K562 (cell line): Measurements from ENCODE around the gene MARK3. TPM values are rescaled to one million over a fixed set of nuclear protein-coding genes. Genes with fewer than 3 reads are reported as not detected.

ENCODE experiments used
- CBX5 ChIP-seq: IDR thresholded peaks from 2 replicates; pipeline ENCODE4 v1.6.1; 2014; ENCODE audit warnings: low read depth, borderline replicate concordance
- DEAF1 ChIP-seq: fragments of 450-650 bp; formaldehyde crosslinking; IDR thresholded peaks from 2 replicates; pipeline ENCODE4 v1.4.0; 2020; ENCODE audit warnings: mild to moderate bottlenecking, moderate library complexity
- EP300 ChIP-seq: IDR thresholded peaks from 2 replicates; pipeline ENCODE4 v1.6.1; 2012; ENCODE audit warnings: low read length, improper control_type of control experiment
- ETV5 ChIP-seq: sonication (generic); formaldehyde crosslinking; IDR thresholded peaks from 2 replicates; pipeline ENCODE4 v1.4.0; 2020; ENCODE audit warnings: low read depth, mild to moderate bottlenecking, missing genetic modification reagents
- FOSL1 ChIP-seq: fragments of 200-800 bp; sonication (Bioruptor generic); conservative IDR thresholded peaks from 2 replicates; pipeline ENCODE4 v1.6.1; 2016; ENCODE audit warnings: missing genetic modification characterization, missing compliant biosample characterization
- GTF2B ChIP-seq: IDR thresholded peaks from 2 replicates; pipeline ENCODE4 v1.6.1; 2011; ENCODE audit not compliant: insufficient read length; ENCODE audit errors: extremely low read depth
- ID3 ChIP-seq, 2 experiments: fragments of 250-450 bp in 1 of 2; fragments of 450-650 bp in 1 of 2; sonication (Bioruptor Pico) in 1 of 2; IDR thresholded peaks; 2 replicates each; pipeline versions ENCODE4 v1.6.1 to v1.8.0; 2016 to 2021; ENCODE audit warnings: mild to moderate bottlenecking in 2 of 2, moderate library complexity in 2 of 2, missing compliant biosample characterization in 1 of 2, missing genetic modification characterization in 1 of 2
- KLF1 ChIP-seq: fragments of 450-650 bp; IDR thresholded peaks from 2 replicates; pipeline ENCODE4 v1.6.1; 2016; ENCODE audit warnings: missing genetic modification characterization, missing compliant biosample characterization
- KLF13 ChIP-seq: fragments of 450-650 bp; IDR thresholded peaks from 2 replicates; pipeline ENCODE4 v1.6.1; 2016; ENCODE audit warnings: missing genetic modification characterization, low read depth, mild to moderate bottlenecking, missing compliant biosample characterization, moderate library complexity, borderline replicate concordance
- MTF1 ChIP-seq: fragments of 250-450 bp; sonication (Bioruptor Pico); IDR thresholded peaks from 2 replicates; pipeline ENCODE4 v1.9.0; 2021; ENCODE audit warnings: moderate library complexity, mild to moderate bottlenecking, inconsistent platforms, borderline replicate concordance
- MXI1 ChIP-seq: IDR thresholded peaks from 2 replicates; pipeline ENCODE4 v1.6.1; 2011; ENCODE audit warnings: low read depth, mild to moderate bottlenecking, improper control_type of control experiment, low read length
- NFIX ChIP-seq: fragments of 250-450 bp; sonication (Bioruptor Pico); IDR thresholded peaks from 2 replicates; pipeline ENCODE4 v1.4.0; 2020; ENCODE audit warnings: low read depth, mild to moderate bottlenecking, moderate library complexity
- NUFIP1 ChIP-seq: fragments of 450-650 bp; IDR thresholded peaks from 2 replicates; pipeline ENCODE4 v1.6.1; 2018; ENCODE audit not compliant: partially characterized antibody
- PHTF2 ChIP-seq: fragments of 250-450 bp; sonication (Bioruptor Pico); IDR thresholded peaks from 2 replicates; pipeline ENCODE4 v1.5.0; 2021; ENCODE audit warnings: mild to moderate bottlenecking
- ZBTB2 ChIP-seq: fragments of 450-650 bp; IDR thresholded peaks from 2 replicates; pipeline ENCODE4 v1.6.1; 2016; ENCODE audit warnings: antibody characterized with exemption
- ZFX ChIP-seq: sonication (generic); formaldehyde crosslinking; IDR thresholded peaks from 2 replicates; pipeline ENCODE4 v1.8.0; 2022; ENCODE audit warnings: mild to moderate bottlenecking, missing genetic modification reagents, moderate library complexity
- ZNF354B ChIP-seq: fragments of 250-450 bp; sonication (Bioruptor Pico); IDR thresholded peaks from 2 replicates; pipeline ENCODE4 v1.4.0; 2020
- ZNF445 ChIP-seq: fragments of 250-450 bp; sonication (Bioruptor Pico); IDR thresholded peaks from 2 replicates; pipeline ENCODE4 v1.4.0; 2020; ENCODE audit warnings: low read depth, mild to moderate bottlenecking, moderate library complexity
- ZNF668 ChIP-seq: fragments of 250-450 bp; sonication (Bioruptor Pico); IDR thresholded peaks from 2 replicates; pipeline ENCODE4 v1.8.0; 2022; ENCODE audit warnings: mild to moderate bottlenecking, inconsistent platforms
- ZNF695 ChIP-seq: fragments of 450-650 bp; formaldehyde crosslinking; IDR thresholded peaks from 2 replicates; pipeline ENCODE4 v1.4.0; 2020; ENCODE audit warnings: mild to moderate bottlenecking, moderate library complexity
- ZNF75A ChIP-seq: fragments of 450-650 bp; formaldehyde crosslinking; IDR thresholded peaks from 2 replicates; pipeline ENCODE4 v1.4.0; 2020; ENCODE audit warnings: mild to moderate bottlenecking
- ZNF778 ChIP-seq: fragments of 450-650 bp; formaldehyde crosslinking; IDR thresholded peaks from 2 replicates; pipeline ENCODE4 v1.4.0; 2020; ENCODE audit warnings: mild to moderate bottlenecking, moderate library complexity
- polyA plus RNA-seq, 8 experiments: library from polyadenylated mRNA; depleted of rRNA in 4 of 8; stranded (reverse) in 5 of 8; unstranded in 3 of 8; fragments of >200 nt; fragmentation: Nextera tagmentation in 2 of 8; fragmentation: Illumina TruSeq in 1 of 8; extraction: Ambion mirVana in 2 of 8; extraction: Trizol in 1 of 8; gene quantifications; 2 replicates each; pipeline versions ENCODE4 v1.2.1 to v1.2.3, GENCODE V29; 2011 to 2014; ENCODE audit warnings: inconsistent platforms in 1 of 8, missing spikeins in 1 of 8
- total RNA-seq, 7 experiments: library from RNA; depleted of rRNA in 6 of 7; stranded (reverse); fragments of >200 nt in 6 of 7; fragmentation: Illumina TruSeq in 2 of 7; extraction: Trizol in 2 of 7; gene quantifications; 2 replicates each; pipeline versions ENCODE4 v1.2.1 to v1.2.3, GENCODE V29; 2011 to 2021; ENCODE audit warnings: low replicate concordance in 1 of 7
- TF ChIP-seq, protein P1 (sequence below): sonication (generic); formaldehyde crosslinking; IDR thresholded peaks from 2 replicates; pipeline ENCODE4 v1.5.0; 2020; ENCODE audit warnings: missing genetic modification reagents

The MARK3 gene
- total and polyA plus RNA-seq, 9 of the 15 experiments (the other 6 are each of a cell fraction or from before 2014, with no cell fraction given) = 10.1 to 68.7 (median 56.3) TPM

DNA sequence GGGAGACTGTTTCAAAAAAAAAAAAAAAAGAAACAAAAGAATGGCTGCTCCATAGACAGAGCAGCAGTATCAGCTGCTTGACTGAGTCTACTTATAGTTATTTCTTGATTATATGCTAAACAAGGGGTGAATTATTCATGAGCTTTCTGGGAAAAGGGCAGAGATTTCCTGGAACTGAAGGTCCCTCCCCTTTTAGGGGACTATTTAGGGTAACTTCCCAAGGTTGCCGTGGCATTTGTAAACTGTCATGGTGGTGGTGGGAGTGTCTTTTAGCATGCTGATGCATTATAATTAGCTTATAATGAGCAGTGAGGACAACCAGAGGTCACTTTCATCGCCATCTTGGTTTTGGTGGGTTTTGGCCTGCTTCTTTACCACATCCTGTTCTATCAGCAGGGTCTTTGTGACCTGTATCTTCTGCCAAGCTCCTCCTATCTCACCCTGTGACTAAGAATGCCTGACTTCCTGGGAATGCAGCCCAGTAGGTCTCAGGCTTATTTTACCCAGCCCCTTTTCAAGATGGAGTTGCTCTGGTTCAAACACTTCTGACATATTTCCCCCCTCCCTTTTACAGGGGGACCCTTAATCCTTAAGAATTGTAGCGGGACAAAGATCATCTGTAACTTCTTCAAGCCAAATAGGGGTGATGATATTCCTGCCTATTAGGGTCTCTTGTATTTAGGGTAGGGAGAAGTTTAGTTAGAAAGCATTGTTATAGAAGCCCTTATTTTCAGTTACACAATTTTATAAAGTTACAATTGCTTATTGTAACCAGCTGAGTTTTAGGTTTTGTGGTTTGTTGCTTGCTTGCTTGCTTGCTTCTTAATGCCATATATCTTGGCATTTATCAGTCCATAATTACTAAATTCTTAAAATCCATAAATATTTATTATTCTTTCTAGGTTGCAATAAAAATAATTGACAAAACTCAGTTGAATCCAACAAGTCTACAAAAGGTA lies 42.5 kb downstream of the MARK3 start (continued):
- TF ChIP-seq GTF2B (no peak), MTF1 (peak; percentile 99), ID3 (CRISPR knock-in tag; IDR thresholded peaks at IDR 0.05) (peak; percentile 98), ID3 (tag; IDR thresholded peaks at IDR 0.05) (peak; percentile 100), CBX5 (no peak), ETV5 (peak; percentile 83), DEAF1 (peak; percentile 98), NUFIP1 (peak; percentile 99), ZNF695 (CRISPR knock-in tag) (peak; percentile 99), ZNF668 (CRISPR knock-in tag) (peak; percentile 100), KLF13 (tag) (peak; percentile 100), ZNF778 (CRISPR knock-in tag) (peak; percentile 95), ZNF354B (peak; percentile 99), EP300 (peak; percentile 50; the same call in 1 of the 2 replicates), PHTF2 (peak; percentile 98), MXI1 (no peak), ZNF75A (CRISPR knock-in tag) (peak; percentile 97), FOSL1 (tag) (peak; percentile 81), ZBTB2 (peak; percentile 90), NFIX (CRISPR knock-in tag) (peak; percentile 85), ZNF445 (peak; percentile 99), ZFX (CRISPR knock-in tag) (peak; percentile 40; the same call in 1 of the 2 replicates), KLF1 (peak; percentile 97)
- TF ChIP-seq, protein P1, sequence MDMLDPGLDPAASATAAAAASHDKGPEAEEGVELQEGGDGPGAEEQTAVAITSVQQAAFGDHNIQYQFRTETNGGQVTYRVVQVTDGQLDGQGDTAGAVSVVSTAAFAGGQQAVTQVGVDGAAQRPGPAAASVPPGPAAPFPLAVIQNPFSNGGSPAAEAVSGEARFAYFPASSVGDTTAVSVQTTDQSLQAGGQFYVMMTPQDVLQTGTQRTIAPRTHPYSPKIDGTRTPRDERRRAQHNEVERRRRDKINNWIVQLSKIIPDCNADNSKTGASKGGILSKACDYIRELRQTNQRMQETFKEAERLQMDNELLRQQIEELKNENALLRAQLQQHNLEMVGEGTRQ (CRISPR knock-in tag) = no peak
